SHP77 (cell line): ENCODE data around the gene PAPOLB.
A peak's percentile ranks its signal among the peaks of the same experiment; 100 is the strongest.

Experiments
- DNase-seq, 2 experiments: peaks; one replicate each; lab custom pipeline; 2025; lab: John Stamatoyannopoulos, UW

Gene PAPOLB

DNA sequence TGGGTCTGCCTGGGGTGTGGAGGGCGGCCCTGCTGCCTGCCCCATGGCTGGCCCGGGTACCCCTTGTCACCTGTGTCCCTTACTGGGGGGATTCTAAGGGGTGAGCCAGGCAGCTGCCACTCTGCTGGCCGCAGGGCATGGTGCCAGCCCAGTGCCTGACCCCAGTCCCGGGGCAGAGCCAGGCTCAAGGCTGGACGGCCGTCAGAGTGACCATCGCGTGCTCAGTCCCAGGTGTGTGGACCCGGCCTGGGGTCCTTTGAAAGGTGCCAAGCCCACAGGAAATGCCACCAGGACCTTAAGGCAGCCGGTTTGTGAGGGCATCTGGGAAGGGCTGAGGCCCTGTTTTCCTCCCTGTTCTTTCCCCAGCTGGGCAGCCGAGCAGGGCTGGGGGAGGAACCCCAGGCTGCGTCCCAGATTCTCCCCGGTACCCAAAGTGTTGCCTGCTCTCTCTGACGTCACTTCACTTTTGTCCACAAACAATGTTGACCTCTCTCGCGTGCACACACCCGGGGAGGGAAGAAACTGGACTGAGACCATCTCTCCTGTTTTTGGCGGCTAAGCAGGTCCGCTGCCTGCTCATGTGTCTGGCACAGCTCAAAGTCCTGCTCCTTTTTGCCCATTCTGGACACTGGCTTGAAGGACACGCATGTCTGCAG is 37.6 kb downstream of the PAPOLB start:
- DNase-seq: peak in 1 of 2 experiments; percentile 29

DNA sequence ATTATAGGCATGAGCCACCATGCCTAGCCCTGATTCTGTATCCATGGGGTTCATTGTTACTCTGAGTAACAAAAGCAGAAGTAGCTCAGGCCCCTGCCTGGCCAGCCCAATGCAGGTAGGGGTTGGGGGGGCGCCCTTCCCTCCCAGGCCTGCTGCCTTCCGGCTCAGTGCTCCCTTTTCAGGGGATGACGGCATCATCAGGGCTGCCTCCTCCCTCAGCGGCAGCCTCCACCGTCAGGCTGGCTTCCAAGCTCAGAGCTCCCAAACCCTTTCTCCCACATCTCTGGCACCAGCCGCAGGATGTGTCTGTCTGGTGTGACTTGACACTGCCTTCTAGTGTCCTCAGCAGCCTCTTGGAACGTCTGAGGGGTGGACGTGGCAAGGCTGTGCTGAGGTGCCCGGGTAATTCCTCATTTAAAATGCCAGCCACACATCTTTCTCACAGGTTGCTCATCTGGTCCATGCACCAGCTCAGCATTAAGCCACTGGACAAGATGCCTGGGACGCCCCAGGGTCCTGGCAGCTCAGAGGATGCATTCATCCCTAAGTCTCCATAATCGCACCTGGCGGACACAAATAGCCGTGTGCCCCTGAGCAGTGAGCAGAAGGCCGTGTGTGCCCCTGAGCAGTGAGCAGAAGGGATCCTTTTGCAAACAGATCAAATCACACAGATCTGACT is 38.2 kb downstream of the PAPOLB start:
- no peak for DNase-seq

DNA sequence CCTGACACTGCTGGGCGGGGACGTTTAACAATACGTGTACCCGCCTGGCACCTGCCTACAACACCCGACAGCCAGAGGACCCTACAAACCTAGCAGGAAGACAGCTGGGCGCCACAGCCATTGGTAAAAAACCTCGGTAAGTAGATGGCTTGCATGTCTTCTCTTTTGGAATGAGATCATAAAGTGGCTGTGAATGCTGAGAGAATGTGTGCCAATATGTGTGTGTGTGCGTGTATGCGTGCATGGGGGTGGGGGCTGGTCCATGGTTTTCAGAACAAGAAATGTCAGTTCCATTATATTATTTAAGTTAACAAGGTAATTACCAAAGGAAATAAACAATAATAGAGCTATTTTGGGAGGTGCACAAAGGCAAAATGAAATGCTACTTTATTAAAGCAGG is 39.2 kb downstream of the PAPOLB start:
- DNase-seq: no peak

DNA sequence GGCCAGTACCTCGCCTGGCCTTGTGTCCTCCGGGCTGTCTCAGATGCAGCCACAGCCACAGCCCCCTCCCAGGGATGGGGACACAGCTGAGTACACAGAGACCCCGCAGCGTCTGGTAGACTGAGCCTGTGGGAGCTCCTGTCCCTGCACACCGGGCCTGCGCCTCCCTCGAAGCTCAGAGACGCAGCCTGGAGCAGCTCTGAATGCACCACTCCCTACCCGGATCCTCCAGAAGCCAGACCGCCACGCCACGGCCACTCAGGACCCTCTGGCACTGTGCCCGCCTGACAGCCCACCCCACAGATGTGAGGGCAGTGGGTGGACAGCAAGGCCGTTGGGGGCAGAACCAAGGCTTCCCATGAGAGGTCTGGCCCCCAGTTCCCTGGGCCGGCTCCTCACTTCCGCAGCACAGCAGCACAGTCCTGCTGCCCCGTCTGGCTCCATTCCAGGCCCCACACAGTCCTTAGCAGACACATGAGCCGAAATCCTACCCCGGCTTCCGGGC is 40.8 kb downstream of the PAPOLB start:
- DNase-seq: no peak

DNA sequence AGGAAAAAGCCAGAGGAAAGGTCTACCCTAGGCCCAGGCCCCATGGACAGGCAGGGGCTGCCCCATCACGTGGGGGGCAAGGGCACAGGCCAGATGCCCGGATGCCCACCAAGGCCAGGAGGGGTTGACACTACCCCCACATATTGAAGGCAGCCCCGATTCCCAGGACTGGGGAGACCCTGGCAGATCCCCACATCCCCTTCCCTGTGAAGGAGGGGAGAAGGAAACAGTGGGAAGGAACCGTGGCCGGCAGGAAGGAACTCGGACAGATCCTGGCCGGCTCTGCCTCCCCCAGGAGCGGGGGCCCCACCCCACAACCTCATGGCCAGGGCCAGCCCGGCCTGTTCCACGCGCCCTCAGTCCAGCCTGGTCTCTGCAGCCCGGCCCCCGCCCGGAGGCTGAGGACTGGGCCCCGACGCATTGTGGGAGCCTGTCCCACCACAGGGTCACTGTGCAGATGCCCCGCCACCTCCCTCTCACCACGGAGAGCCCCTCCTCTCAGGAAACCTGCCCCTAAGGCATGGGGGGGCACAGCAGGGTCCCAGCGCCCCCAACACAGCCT is 41.3 kb downstream of the PAPOLB start:
- DNase-seq: no peak

DNA sequence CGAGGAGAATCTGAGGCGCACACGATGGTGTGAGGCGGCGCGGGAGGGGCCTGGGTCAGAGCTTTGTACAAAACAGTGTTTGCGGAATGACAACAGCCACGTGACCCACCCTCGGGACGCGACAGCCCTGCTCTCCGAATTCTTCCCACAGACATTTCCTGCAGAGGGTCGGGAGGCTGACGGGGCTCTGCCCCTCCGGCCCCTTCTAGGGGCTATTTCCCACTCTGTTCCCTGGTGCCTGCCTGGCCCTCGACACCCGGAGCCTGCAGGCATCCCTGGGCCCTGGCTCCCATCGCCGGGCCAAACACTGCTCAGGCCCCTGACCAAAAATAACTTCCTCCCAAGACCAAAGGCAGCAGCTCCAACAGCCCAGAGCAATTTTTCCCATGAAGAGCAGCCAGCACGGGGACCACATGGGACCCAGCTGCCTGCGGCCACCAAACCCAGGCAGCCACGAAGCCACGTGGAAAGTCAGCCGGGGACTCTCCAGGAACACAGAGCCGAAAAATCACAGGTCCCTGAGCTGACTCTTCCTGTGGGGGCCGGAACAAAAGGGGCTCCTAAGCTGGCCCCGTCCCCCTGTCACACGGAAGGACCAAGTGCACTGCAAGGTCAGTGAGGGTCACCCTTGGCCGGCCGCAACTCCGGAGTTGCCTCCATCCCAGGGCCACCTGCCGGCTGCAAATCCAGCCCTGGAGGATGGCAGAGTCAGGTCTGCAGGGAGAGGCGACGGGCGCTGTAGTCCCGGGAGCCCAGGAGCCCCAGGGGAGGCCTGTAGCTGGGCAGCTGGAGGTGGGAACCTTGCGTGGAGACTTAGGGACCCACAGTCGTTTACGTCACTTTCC is 42.0 kb downstream of the PAPOLB start:
- no peak for DNase-seq

DNA sequence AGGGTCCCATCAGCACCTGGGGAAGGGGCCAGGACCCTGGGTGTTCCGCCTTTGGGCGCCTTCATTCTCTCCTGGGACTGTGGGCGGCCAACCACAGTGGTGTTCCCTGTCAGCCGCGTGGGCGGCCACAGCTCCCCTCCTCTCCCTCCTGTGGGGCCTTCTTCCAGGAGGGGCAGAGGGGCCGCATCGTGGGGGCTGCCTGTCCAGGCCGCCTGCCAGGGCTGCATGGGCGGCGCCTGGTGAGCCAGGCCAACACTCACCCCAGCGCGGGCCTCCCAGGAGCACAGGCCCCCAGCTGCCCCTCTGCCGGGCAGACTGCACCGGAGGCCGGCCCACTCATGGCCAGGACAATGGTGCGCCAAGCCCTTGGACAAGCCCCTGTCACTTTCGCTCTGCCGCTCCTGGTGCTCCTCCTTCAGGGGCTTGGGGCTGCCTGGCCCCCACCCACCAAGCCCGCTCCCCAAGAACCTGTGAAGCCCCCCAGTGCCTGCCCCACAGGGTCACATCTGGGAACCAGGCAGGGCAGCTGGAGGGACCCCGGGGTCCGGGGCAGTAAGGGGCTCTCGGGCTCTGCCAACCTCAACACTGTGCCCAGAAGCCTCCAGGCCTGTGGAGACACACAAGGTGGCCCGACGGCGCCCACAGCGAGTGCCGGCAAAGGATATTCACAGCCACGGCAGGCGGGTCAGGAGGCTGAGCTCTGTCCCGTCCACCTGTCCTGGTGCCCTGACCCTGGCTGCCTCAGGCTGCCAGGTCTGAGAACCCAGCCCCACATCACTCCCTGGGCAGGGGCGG is 43.6 kb downstream of the PAPOLB start:
- DNase-seq: no peak

DNA sequence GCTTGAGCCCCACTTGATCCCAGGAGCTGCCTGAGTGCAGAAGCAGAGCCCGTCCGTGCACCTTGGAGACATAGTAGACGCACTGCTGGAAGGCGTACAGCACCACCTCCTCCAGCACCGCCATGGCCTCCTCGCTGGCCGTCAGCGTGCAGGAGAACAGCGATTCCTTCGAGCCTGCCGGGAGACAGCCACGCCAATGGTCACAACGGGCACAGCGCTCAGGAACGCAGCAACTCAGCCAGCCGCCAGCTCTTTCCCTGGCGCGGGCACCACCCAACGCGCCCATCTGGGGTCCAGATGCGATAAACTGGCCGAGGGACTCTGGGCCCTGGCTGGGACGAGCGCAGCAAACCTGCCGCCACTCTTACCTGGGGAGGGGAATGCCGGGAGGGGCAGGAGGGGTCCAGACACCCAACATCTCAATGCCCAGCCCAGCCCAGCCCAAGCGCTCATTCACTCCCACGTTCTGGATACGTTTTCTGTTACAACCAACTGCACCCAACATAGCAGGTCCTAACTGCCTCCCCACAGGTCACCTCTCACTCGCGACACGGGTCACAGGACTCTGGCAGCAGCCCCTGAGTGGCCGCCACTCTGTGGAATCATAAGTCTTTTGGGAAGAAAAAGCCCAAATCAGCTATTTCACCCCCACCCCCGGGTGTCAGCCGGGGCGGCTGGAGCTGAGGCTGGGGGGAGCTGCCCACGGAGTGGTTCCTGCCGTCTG is 44.5 kb downstream of the PAPOLB start:
- DNase-seq: no peak

DNA sequence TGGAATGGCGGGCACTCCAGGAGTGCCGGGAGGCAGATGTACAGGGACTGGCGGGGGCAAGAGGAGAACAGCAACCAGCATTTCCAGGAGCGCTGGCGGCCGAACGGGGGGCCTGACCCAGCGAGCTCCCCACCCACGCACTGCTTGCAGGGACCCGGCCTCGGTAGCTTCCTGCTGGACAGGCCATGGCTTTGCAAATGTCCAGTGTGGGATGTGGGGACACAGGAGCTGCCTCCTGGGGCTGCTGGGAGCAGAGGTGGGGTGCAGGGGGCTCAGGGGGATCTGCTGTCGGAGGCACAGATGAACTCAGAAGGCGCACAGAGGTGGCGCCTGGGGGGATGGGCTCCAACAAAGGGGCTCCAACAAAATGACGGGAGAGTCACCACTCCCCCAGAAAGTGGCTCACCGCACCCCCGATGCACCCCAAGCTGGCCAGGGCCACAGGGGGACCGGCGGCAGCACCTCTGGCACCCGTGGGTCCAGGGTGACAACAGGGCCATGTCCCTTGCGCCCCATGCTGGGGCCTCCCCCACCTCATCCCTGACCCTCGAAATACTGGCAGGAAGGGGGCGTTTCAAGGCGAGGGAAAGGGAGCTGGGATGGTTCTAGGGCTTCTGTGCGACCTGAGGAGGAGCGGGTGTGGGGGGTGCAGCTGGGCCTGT is 45.3 kb downstream of the PAPOLB start:
- no peak for DNase-seq

DNA sequence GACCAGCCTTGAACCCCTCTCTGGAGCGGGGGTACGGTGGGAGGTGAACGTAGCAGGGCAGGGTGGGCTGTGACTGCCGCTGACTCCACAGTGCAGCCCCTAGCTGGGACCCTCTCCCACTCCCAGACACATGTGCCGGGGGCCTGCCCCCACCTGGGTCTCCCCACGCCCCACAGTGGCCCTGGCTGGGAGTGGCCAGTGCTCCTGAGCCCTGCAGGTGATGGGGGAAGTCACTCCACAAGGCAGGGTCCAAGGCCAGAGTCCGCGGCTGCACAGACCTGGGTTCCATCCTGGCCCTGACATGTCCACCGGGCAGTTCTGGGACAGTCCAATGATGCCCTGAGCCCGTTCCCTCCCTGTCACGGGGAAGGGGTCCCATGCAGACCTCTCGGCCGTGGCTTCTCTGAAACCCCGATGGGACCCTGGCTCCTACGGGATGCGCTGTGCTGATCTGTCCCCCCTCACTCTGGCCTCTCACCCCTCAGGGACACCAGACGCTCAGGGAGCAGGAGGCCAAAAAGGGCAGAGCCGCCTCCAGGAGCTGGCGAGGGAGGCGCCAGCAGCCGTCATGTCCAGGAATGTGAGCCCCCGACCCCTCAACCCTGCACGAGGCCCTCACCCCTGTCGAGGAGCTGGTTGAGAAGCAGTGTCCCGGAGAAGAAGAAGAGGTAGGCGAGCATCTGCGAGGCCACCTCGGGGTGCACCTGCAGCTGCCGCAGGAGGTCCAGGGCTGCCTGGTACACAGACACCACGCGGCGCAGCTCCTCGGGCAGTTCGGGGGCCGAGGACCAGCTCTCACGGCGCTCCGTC is 46.0 kb downstream of the PAPOLB start:
- no peak for DNase-seq

DNA sequence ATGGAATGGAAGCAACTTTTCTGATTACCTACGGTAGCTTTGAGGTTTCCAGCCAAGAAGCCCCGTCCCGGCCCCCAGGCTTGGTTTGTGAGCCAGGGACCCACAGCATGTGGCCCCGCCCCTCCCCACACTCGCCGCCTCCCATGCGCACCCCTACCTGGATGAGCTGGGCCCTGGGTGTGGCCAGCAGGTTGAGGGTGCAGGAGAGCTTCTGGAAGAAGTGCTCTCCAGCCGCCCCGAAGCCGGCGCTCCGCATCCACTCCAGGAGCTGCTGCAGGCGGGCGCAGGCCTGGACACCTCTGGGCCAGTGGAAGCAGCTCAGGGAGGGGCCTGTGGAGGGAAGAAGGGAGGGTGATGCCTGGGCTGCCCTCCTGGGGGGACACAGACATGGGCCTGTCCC is 46.7 kb downstream of the PAPOLB start:
- no peak for DNase-seq

DNA sequence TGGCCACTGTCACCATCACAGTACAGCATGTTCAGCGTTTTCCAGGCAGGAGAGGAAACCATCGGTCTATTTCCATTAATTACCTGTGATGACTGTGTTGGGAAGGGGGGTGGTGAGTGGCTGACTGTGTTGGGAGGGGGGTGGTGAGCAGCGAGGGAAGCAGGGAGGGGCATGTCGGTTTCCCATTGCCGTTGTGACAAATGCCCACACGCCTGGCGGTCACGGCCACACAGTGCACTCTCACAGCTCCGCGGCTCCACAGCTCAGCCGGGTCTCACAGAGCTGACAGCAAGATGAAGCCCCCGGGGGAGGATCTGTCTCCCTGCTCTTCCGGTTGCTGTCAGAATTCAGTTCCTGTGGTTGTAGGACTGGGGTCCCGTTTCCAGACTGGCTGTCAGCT is 47.4 kb downstream of the PAPOLB start:
- DNase-seq: no peak

DNA sequence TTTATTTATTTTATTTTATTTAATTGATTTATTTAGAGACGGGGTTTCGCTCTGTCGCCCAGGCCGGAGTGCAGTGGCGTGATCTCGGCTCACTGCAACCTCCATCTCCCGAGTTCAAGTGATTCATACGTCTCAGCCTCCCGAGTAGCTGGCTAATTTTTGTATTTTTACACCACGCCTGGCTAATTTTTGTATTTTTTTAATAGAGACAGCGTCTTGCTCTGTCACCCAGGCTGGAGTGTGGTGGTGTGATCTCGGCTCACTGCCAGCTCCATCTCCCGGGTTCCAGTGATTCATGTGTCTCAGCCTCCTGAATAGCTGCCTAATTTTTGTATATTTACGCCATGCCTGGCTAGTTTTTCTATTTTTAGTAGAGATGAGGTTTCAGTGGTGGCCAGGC is 52.2 kb downstream of the PAPOLB start:
- no peak for DNase-seq

DNA sequence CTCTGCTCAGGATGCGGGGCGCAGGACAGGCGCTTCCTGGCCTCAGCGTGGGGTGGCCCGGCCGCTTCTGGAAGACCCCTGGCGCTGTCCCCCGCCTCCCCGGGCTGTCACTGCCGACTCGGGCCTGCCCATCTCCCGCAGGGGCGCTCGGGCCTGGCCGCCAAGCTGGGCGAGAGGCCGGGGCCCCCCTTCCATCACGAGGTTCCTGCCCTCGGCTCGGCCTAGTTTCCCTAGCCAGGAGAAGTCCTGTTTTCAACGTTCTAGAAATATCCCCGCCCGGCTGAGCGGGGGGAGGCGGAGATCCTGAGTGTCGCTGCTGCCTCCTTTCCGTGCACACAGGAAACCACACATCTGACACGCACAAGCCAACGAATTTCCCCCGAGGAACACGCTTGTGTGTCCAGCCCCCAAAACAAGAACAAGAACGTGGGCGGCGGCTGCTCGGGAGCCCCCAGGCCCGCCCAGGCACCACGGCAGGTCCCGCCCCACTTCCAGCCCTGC is 52.7 kb downstream of the PAPOLB start:
- no peak for DNase-seq

DNA sequence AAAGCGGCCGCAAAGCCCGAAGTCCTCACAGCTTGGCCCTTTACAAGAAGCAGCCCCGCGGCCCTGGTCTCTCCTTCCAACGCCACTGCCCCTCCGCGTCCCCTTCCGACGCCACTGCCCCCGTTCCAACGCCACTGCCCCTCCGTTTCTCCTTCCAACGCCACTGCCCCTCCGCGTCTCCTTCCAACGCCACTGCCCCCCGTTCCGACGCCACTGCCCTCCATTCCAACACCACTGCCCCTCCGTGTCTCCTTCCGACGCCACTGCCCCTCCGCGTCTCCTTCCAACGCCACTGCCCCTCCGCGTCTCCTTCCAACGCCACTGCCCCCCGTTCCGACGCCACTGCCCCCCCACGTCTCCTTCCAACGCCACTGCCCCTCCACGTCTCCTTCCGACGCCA is 53.3 kb downstream of the PAPOLB start:
- DNase-seq: no peak

DNA sequence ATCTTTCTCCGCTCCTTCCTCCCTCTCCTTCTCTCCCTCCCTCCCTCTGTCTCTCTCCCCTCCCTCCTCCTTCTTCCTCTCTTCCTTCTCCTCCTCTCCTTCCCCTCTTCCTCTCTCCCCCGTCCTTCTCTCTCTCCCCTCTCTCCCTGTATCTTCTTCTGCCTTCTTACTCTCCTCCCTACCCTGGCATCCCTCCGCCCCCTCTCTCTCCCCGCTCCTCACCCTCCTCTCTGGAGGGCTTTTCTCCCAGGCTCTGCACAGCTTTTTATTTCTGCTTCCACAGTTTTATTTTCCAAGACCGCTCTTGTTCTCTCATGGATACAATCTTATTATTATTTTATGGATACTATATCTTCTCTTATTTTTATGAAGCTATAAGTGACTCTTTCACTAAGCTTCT is 53.8 kb downstream of the PAPOLB start:
- DNase-seq: no peak
